ENCODE data around the gene OR5D16. TPM values are rescaled to one million over a fixed set of nuclear protein-coding genes. Genes with fewer than 3 reads are reported as not detected.
"Not testable (repeated sequence)": the region's sequence is repeated elsewhere in the genome, so short reads cannot be mapped to it uniquely, and the experiment has no call there.

Gene OR5D16
- total and polyA plus RNA-seq, 2 of the 4 experiments (the other 2 are of a cell fraction) = not detected

DNA sequence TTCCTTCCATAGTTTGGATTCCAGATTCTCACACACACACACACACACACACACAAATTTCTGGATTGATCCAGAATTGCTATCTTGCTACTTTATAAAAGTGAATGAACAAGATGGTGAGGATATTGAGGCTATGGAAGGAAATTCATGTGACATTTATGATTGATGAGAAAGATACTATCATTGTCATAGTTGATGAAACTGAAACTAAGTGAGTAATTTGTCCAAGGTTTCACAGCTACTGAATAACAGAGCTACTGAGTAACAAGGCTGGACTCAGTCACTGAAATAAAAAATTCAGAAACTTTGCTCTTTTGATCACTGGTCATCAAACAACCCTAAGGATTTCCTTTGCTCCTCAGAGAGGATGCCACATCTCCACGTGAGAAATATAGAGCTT, 16.2 kb downstream of the OR5D16 start:
- no peaks in the 10 kb centered on the region for H3K79me1 ChIP-seq (ENCODE audit: low read depth in 1 of 2, low read length in 2 of 2)
- no peaks in the 10 kb centered on the region for H3K9me3 ChIP-seq (ENCODE audit: control insufficient read depth, insufficient read depth, low read length)
- H2AFZ ChIP-seq (replicated peaks; ENCODE audit: low read length, poor library complexity) = no peak overlapping the region
- dilution Hi-C loops (cut with HindIII; ENCODE audit: low sequenced_read_pairs, unreplicated experiment) (no loop called here), intact Hi-C loops (cut with micrococcal nuclease) (no loop called here), in situ Hi-C loops (cut with MboI; ENCODE audit: low sequenced_read_pairs) (no loop called here)
- no peak overlapping the region for H3K4ac ChIP-seq (ENCODE audit: low read depth, low read length)
- no peaks in the 10 kb centered on the region for H3K27me3 ChIP-seq (ENCODE audit: control insufficient read depth, insufficient read depth, low read length)
- H3K56ac ChIP-seq (ENCODE audit: extremely low read depth, insufficient read depth, low read length) = no peak overlapping the region
- ChIA-PET CTCF (no interaction called here), POLR2A (ENCODE audit: unreplicated experiment) (no interaction called here)
- no peak overlapping the region for H4K5ac ChIP-seq (ENCODE audit: low read depth, low read length)
- no peak overlapping the region for H2BK20ac ChIP-seq (ENCODE audit: low read depth, low read length)
- no peak overlapping the region for H3K18ac ChIP-seq (ENCODE audit: low read depth, low read length)
- H3K23ac ChIP-seq (ENCODE audit: low read depth, low read length) = no peak overlapping the region
- H4K91ac ChIP-seq (ENCODE audit: insufficient read depth, low read depth, low read length) = no peak overlapping the region
- no peaks in the 10 kb centered on the region for H4K20me1 ChIP-seq (ENCODE audit: insufficient read depth, low read length)
- no peak overlapping the region for H4K8ac ChIP-seq (ENCODE audit: low read depth in 2 of 2, low read length in 2 of 2)
- H2BK15ac ChIP-seq (ENCODE audit: low read depth, low read length) = no peak overlapping the region
- H3K36me3 ChIP-seq (ENCODE audit: control insufficient read depth, insufficient read depth, low read length) = no peaks in the 10 kb centered on the region
- no peak for TF ChIP-seq RAD21 (IDR thresholded peaks at IDR 0.05; ENCODE audit: low read length)
- no peak for TF ChIP-seq MAFK (IDR thresholded peaks at IDR 0.05; ENCODE audit: low read depth, low read length)
- no peak for TF ChIP-seq RFX5 (IDR thresholded peaks at IDR 0.05; ENCODE audit: low read depth, low read length)
- TF ChIP-seq, protein P1, sequence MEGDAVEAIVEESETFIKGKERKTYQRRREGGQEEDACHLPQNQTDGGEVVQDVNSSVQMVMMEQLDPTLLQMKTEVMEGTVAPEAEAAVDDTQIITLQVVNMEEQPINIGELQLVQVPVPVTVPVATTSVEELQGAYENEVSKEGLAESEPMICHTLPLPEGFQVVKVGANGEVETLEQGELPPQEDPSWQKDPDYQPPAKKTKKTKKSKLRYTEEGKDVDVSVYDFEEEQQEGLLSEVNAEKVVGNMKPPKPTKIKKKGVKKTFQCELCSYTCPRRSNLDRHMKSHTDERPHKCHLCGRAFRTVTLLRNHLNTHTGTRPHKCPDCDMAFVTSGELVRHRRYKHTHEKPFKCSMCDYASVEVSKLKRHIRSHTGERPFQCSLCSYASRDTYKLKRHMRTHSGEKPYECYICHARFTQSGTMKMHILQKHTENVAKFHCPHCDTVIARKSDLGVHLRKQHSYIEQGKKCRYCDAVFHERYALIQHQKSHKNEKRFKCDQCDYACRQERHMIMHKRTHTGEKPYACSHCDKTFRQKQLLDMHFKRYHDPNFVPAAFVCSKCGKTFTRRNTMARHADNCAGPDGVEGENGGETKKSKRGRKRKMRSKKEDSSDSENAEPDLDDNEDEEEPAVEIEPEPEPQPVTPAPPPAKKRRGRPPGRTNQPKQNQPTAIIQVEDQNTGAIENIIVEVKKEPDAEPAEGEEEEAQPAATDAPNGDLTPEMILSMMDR (conservative IDR thresholded peaks at IDR 0.05; ENCODE audit: low read depth, low read length) = no peak
- TF ChIP-seq BHLHE40 (IDR thresholded peaks at IDR 0.05; ENCODE audit: low read depth, low read length) = no peak
- no peak for TF ChIP-seq RCOR1 (IDR thresholded peaks at IDR 0.05; ENCODE audit: insufficient replicate concordance, low read length)
- no peak for TF ChIP-seq FOS (IDR thresholded peaks at IDR 0.05; ENCODE audit: low read depth, low read length)
- TF ChIP-seq MXI1 (IDR thresholded peaks at IDR 0.05; ENCODE audit: borderline replicate concordance, low read depth, low read length) = no peak
- H3K9me1 ChIP-seq (ENCODE audit: insufficient read depth, low read length) = no peaks in the 10 kb centered on the region
- H2AK9ac ChIP-seq (replicated peaks; ENCODE audit: low read depth, low read length, poor library complexity) = no peak overlapping the region
- no peak overlapping the region for H3K14ac ChIP-seq (replicated peaks; ENCODE audit: low read depth, low read length)
- H3K4me2 ChIP-seq (ENCODE audit: low read depth, low read length) = no peak overlapping the region
- no peaks in the 10 kb centered on the region for H3K4me1 ChIP-seq (ENCODE audit: control insufficient read depth, insufficient read depth, low read length)
- H3K9ac ChIP-seq (ENCODE audit: low read depth, low read length) = no peak overlapping the region
- DNase-seq (no peak), ATAC-seq (ENCODE audit: low read depth) (no peak)
- no peak overlapping the region for H3K27ac ChIP-seq (ENCODE audit: insufficient read depth, low read length)
- H2BK5ac ChIP-seq (ENCODE audit: low read depth, low read length, poor library complexity, severe bottlenecking) = no peak overlapping the region
- no TSS peak for BruUV-seq (replicated peaks)
- H2AK5ac ChIP-seq (ENCODE audit: low read depth, low read length) = no peak overlapping the region
- no peak overlapping the region for H2BK120ac ChIP-seq (ENCODE audit: low read depth, low read length)
- no CpG with 5 or more reads among the region's 1 CpG for WGBS, 2 experiments (ENCODE audit: extremely low coverage in 2 of 2, insufficient read length in 1 of 2)
- no peak overlapping the region for H3K4me3 ChIP-seq (ENCODE audit: insufficient read depth, low read depth, low read length)

DNA sequence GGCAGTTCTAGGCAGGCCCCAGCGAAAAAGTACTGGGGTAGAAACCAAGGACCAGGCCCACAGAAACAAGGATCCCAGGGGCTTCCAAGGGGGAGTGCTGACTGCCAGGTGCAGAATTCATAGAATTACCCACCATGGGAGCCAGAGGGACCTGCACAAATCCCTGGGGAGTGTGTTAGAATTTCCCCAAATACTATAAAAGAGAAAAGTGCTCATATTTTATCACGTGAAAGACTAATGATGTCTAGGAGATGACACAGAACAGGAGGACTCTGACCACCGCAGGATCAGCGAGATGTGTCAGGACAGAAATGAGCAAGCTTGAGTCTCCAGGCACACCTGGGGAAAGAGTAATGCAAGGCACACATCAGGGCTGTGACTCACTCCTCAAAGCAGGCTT, 28.8 kb downstream of the OR5D16 start:
- H3K14ac ChIP-seq (replicated peaks; ENCODE audit: low read depth, low read length); H4K91ac ChIP-seq (ENCODE audit: insufficient read depth, low read depth, low read length); H3K23ac ChIP-seq (ENCODE audit: low read depth, low read length); H3K9me1 ChIP-seq (ENCODE audit: insufficient read depth, low read length); POLR2A ChIA-PET (ENCODE audit: unreplicated experiment); H3K9ac ChIP-seq (ENCODE audit: low read depth, low read length); H3K56ac ChIP-seq (ENCODE audit: extremely low read depth, insufficient read depth, low read length); H3K4ac ChIP-seq (ENCODE audit: low read depth, low read length); BruUV-seq (replicated peaks); H2AFZ ChIP-seq (replicated peaks; ENCODE audit: low read length, poor library complexity); H3K27me3 ChIP-seq (ENCODE audit: control insufficient read depth, insufficient read depth, low read length); H3K4me3 ChIP-seq (ENCODE audit: insufficient read depth, low read depth, low read length); H3K27ac ChIP-seq (ENCODE audit: insufficient read depth, low read length); DNase-seq; in situ Hi-C loops (cut with MboI; ENCODE audit: low sequenced_read_pairs); H2BK20ac ChIP-seq (ENCODE audit: low read depth, low read length); H4K8ac ChIP-seq (ENCODE audit: low read depth in 2 of 2, low read length in 2 of 2); H3K4me1 ChIP-seq (ENCODE audit: control insufficient read depth, insufficient read depth, low read length); CTCF ChIA-PET; H4K5ac ChIP-seq (ENCODE audit: low read depth, low read length); ATAC-seq (ENCODE audit: low read depth); H2BK5ac ChIP-seq (ENCODE audit: low read depth, low read length, poor library complexity, severe bottlenecking); H3K18ac ChIP-seq (ENCODE audit: low read depth, low read length); H3K4me2 ChIP-seq (ENCODE audit: low read depth, low read length); H2AK5ac ChIP-seq (ENCODE audit: low read depth, low read length); H4K20me1 ChIP-seq (ENCODE audit: insufficient read depth, low read length); intact Hi-C loops (cut with micrococcal nuclease); dilution Hi-C loops (cut with HindIII; ENCODE audit: low sequenced_read_pairs, unreplicated experiment); H3K79me1 ChIP-seq (ENCODE audit: low read depth in 1 of 2, low read length in 2 of 2); H2AK9ac ChIP-seq (replicated peaks; ENCODE audit: low read depth, low read length, poor library complexity); H3K9me3 ChIP-seq (ENCODE audit: control insufficient read depth, insufficient read depth, low read length); H3K36me3 ChIP-seq (ENCODE audit: control insufficient read depth, insufficient read depth, low read length); H2BK15ac ChIP-seq (ENCODE audit: low read depth, low read length); H2BK120ac ChIP-seq (ENCODE audit: low read depth, low read length): not testable (repeated sequence)
- WGBS, 2 experiments (ENCODE audit: extremely low coverage in 2 of 2, insufficient read length in 1 of 2) = no CpG with 5 or more reads among the region's 4 CpGs

All from IMR-90 (cell line).